CD4-positive, alpha-beta T cell treated with Interleukin-4 for 4 hours (primary cell): ENCODE results near the gene ZNF750.

Experiments used
- DNase-seq: peaks from one replicate; pipeline ENCODE4 v3.0.0-alpha.2; 2020

The ZNF750 gene

GRCh38 chr17:82872591-82873520 is 33.0 kb upstream of the ZNF750 start:
- DNase-seq: no peak

DNA sequence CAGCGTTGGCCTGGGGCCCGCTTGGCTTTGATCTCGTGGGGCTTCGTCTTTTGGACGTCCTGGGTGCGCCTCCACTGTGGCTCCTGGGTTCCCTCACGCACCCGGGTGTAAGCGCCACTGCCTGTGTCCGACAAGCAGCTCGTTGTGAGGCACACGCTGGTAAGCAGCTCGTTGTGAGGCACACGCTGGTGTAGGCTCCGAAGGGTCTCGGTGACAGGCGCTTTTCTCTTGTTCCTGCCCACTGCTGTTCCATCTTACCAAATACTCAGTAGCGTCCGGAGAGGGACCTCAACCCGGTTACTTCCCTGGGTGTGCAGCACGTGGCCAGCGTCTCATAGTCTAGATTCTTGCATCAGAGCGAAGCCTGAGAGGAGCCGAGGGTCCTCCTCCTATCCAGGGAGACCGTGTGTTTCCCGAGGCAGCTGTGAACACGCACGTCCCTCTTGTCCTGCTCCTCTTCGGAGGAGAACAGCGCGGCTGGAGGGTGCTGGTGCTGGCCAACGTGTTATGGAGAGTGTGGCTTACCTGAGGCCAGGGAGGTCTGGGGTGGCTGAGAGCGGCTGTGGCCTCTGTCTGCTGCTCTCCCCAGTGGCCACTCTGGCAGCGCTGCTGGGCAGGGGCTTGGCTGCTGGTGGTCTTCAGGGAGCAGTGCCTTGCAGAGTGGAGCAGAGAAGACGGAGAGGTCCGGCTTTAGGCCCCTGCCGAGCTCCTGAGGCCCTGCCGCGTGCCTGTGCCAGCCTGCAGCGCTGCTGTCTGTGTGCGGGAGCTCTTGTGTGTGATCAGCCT is 32.1 kb upstream of the ZNF750 start:
- no peak for DNase-seq

- no peak for DNase-seq
Observed at GRCh38 chr17:82871056-82871775, 31.4 kb upstream of the ZNF750 start.

GRCh38 chr17:82870541-82870940 is 30.7 kb upstream of the ZNF750 start:
- DNase-seq: no peak

DNA sequence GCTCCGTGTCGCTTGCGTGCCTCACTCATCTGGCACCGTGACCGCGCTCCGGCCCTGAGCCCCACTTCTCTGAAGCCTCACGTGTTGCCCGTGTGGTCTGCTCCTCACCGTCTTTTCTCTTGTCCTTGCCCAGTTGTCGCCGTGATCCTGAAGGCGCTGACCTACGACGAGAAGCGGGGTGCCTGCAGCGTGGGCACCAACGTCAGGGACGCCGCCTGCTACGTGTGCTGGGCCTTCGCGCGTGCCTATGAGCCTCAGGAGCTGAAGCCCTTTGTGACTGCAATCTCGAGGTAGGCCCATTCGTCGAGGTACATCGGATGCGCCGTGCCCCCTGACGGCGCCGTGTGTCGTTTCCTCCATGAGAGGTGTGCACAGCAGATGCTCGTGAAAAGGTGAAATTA is 30.3 kb upstream of the ZNF750 start:
- no peak for DNase-seq

DNA sequence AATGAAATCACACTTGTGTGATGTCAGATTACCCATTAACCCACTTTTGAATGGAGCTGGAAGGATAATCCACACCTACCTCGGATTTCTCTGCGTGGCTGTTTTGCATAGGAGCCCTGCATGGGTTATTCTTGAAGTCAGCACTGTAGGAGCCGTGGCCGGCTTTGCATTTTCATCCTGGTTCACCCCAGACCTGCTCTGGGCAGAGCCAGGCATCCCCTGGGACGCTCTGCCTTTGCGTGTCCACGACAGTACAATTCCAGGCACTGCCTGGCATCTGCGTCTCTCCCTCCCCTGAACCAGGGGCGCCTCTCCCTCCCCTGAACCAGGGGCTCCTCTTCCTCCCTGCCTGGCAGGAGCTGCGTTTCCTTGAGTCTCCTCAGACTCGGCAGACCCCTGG is 29.7 kb upstream of the ZNF750 start:
- DNase-seq: no peak

DNA sequence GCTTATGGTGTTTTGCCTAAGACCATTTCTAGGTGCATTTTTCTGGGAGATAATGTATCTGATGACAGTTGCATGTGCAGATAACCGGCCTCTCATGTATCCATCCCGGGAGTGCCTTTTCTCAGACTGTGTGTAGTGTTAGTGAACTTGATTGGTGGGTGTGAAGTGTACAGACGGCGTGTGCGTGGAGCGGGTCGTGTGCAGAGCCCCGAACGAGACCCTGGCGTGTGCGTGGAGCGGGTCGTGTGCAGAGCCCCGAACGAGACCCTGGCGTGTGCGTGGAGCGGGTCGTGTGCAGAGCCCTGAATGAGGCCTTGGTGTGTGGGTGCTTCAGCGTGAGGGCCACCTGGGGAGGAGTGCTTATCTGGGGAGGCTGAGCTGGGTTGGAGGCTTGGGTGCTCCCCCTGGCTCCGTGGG is 28.9 kb upstream of the ZNF750 start:
- no peak for DNase-seq

- DNase-seq: no peak
Observed at GRCh38 chr17:82867763-82868325, 28.0 kb upstream of the ZNF750 start.

- no peak for DNase-seq
Observed at GRCh38 chr17:82866590-82867191, 26.9 kb upstream of the ZNF750 start.

- no peak for DNase-seq
Observed at GRCh38 chr17:82865774-82866395, 26.1 kb upstream of the ZNF750 start.

DNA sequence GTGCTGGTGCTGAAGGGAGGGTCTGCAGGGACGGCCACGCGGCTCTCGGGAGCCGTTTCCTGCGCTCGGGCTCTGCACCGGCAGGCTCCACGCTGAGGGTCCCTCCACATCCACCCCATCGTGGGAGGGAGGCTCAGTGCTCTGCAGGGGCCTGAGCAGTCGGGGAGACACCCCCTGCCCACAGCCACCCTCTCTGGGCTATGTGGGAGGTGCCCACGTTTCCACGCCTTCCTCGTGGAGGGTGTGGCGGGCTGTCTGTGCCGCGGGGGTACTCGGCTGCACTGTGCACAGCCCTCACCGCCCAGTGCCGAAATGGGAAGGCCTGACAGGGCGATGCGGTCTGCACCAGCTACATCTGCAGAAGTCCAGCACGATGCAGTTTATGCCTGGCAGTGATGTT is 25.5 kb upstream of the ZNF750 start:
- DNase-seq: no peak

DNA sequence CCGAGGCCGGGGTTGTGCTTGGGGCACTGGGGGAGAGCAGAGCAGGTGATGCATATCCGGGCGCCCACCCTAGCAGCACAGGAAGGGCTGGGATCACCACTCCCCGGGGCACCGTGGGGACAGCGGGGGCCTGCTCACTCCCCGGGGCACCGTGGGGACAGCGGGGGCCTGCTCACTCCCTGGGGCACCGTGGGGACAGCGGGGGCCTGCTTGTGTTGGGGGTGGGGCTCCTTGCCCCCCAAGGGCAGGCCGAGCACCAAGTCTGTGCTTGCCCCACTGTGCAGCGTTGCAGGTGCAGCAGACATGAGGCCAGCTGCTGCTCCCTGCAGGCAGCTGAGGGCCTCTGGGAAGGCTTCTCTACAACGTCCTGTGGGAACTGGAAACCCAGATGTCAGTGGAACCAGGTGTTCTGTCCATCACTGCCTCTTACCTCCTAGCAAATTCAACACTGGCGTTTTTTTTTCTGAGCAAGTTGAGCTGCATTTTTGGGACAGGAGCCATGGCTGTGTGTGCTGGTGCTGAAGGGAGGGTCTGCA is 25.0 kb upstream of the ZNF750 start:
- DNase-seq: no peak

- DNase-seq: peak; percentile 98
Observed at GRCh38 chr17:82863941-82864712, 24.3 kb upstream of the ZNF750 start.

DNA sequence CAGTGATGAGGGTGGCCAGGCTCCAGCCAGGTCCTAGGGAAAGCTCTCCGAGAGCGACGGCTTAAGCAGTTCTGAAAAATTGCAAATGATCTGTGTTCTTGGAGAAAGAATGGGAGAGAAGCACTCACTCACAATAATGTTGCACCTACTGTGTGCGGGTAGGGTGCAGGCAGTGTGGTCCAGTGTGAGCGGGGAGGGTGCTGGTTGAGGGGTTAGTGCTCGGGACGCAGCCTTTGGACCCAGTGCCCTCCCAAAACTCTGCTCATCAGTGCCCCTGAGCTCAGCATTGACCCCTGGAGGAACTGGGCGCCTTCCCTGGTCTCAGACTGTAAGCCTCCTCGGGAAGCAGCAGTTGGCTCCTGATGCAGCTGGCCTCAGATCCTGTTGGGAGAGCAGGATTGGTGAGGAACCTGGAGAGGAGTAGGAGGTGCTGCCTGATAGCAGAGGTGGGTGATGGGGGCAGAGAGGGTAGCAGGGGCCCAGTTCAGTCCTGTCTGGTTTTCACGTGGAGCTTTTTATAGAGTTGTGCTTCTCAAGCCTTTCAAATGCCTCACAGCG is 23.6 kb upstream of the ZNF750 start:
- DNase-seq: no peak

DNA sequence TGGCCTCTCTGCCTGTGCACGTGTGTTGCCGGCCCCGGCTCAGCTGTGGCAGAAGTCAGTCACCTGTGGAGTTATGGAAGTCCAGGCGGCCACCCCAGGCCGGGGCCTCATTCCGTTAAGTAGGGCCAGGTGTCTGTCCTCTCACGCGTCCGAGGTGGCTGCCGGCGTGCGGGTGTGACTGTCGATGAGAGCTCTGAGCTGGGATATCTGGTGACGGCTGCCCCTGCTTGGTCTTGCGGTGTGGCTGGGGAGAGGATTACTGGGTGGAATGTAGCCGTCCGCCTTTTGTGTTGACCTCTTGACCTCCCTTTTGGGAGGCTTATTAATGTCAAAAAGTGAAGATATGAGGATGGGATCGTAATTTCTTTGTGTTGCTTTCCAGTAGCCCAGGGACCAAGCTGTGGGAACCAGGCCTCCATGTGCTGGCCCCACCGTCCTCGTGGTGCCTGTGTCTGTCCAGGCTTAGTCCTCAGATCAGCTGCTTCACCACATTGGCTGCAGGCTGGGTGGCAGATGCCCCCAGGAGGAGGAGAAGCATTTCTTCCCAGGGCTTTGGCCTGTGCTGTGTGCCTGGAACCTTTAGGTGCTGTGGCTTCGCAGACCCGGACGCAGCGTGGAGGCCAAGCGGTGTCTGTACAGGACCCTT is 23.0 kb upstream of the ZNF750 start:
- DNase-seq: no peak

DNA sequence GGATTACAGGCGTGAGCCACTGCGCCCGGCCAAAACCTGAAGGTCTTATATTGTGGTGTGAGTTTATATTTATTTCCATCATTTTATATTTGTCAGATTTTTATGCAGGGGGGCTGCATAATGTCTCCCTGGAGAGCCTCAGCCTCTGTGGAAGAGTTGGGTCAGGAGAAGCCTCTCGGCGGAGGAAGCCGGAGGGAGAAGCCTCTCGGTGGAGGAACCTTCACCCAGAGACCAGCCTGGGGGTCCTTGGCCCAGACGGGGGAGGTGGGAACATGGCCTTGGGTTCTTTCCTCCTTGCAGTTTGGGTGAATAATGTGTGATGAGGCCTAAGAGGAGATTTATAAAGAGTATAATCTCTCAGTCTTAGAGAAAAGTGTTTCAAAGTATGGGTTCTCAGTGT is 22.4 kb upstream of the ZNF750 start:
- no peak for DNase-seq

DNA sequence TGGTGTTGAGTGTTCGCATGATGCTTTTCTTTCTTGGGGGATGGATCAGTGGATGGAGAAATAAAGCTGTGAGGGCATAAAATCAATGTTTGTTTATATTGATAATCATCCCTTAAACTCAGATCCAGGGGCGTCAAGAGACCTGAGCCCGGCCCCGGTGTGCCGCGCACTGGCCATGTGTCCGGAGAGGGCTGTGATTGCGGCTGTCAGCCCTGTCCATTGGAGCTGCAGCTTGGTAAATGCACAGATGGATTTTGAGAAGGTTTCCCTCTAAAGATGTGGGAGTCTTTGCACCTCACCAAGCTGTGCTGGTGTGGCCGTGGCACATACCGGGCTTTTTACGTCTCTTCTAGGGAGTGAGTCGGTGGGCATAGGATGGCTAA is 21.6 kb upstream of the ZNF750 start:
- no peak for DNase-seq

DNA sequence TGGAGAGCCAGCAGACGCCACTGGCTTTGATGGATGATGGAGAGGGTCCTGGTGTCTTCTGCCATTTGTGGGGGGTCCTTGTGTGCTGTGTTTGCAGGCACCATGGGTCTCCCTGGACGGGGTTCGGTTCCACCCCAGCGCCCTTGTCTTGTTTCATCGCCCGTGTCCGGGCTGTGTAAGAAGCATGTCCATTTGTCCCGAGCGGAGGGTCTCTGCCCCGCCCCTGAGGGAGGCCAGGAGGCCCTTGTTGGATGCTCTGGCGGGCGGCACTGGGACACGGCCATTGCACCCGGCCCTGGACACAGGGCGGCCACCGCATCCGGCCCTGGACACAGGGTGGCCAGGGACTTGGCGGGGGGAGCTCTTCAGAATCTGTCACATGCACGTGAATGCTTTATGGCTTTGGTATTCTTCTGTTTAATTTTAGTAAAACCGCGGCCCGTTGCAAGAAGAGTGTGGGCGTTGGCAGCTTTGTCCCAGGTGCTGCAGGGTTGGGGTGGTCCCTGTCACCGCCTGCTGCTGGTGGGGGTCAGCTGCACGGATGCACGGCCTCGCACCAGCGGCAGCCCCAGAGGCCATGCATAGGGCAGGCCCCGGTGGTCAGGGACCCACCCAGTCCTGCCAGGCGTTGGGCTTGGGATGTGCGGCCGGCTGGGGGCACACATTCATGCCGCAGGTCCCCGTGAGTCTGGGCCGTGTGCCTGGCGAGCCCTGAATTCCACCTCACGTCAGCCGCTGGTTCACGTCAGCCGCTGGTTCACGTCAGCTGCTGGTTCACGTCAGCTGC is 21.0 kb upstream of the ZNF750 start:
- no peak for DNase-seq
